ENCODE results near the gene MPHOSPH8.

- TF ChIP-seq CTCF (IDR thresholded peaks at IDR 0.05) (no peak), POLR2A (IDR thresholded peaks at IDR 0.05) (no peak)
Observed at GRCh38 chr13:19589312-19589711, 44.1 kb upstream of the MPHOSPH8 start.

All from thyroid gland (tissue), 4 donors.